Muscle of leg (tissue), 11 donors: ENCODE measurements around the gene SSTR3. TPM values are rescaled to one million over a fixed set of nuclear protein-coding genes. Genes with fewer than 3 reads are reported as not detected.

Experiments
- DNase-seq: peaks from one replicate; pipeline ENCODE4 v3.0.0; 2013
- H3K27ac ChIP-seq: one replicate; pipeline ENCODE4 v1.5.1; 2013; ENCODE audit warnings: mild to moderate bottlenecking, low read length, control low read depth
- H3K27me3 ChIP-seq: one replicate; pipeline ENCODE4 v1.6.1; 2013; ENCODE audit warnings: low read length; ENCODE audit not compliant: control insufficient read depth, insufficient read depth
- H3K36me3 ChIP-seq: one replicate; pipeline ENCODE4 v1.6.1; 2013; ENCODE audit warnings: low read length; ENCODE audit not compliant: control insufficient read depth, insufficient read depth
- H3K4me1 ChIP-seq: one replicate; pipeline ENCODE4 v1.6.1; 2013; ENCODE audit warnings: low read length; ENCODE audit not compliant: control insufficient read depth, insufficient read depth
- H3K4me3 ChIP-seq: one replicate; pipeline ENCODE4 v1.5.1; 2013; ENCODE audit warnings: low read length, control low read depth
- H3K9me3 ChIP-seq: replicated peaks from 2 replicates; pipeline ENCODE4 v1.6.1; 2013; ENCODE audit warnings: low read depth, low read length; ENCODE audit not compliant: control insufficient read depth
- WGBS: methylation state at CpG from one replicate; pipeline ENCODE4 v1.1.5; 2013; ENCODE audit warnings: missing lambda C conversion rate; ENCODE audit not compliant: insufficient coverage; 5-methylcytosine and 5-hydroxymethylcytosine counted together
- polyA plus RNA-seq, 8 donors: library from polyadenylated mRNA; unstranded; fragments of 120-200 nt; gene quantifications; one replicate each; pipeline versions ENCODE4 v1.2.1 to v1.2.3, GENCODE V29; 2013; ENCODE audit warnings: inconsistent platforms in 1 of 8, low replicate concordance in 1 of 8; ENCODE audit not compliant: insufficient read length in 8 of 8, insufficient read depth in 1 of 8
- total RNA-seq: library from RNA; stranded (reverse); fragments of 120-200 nt; gene quantifications from one replicate; pipeline ENCODE4 v1.2.4, GENCODE V29; 2013

SSTR3 gene
- total and polyA plus RNA-seq, 9 donors = 0.04 TPM; not detected in 8

DNA sequence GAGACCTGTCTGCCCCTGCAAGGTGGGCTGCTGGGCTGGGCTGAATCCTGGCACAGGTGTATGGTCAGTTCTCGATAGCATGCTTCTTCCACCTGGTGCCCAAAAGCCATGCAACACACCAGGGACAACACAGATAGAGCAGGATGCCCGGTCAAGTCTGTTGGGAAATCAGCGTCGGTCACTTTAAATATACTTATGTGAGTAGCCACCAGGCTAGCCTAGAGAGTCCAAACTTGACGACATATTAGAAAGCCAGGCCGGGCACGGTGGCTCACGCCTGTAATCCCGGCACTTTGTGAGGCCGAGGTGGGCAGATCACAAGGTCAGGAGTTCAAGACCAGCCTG lies 33.2 kb downstream of the SSTR3 start:
- WGBS = 64% methylated on average over 6 of the region's 10 CpGs

DNA sequence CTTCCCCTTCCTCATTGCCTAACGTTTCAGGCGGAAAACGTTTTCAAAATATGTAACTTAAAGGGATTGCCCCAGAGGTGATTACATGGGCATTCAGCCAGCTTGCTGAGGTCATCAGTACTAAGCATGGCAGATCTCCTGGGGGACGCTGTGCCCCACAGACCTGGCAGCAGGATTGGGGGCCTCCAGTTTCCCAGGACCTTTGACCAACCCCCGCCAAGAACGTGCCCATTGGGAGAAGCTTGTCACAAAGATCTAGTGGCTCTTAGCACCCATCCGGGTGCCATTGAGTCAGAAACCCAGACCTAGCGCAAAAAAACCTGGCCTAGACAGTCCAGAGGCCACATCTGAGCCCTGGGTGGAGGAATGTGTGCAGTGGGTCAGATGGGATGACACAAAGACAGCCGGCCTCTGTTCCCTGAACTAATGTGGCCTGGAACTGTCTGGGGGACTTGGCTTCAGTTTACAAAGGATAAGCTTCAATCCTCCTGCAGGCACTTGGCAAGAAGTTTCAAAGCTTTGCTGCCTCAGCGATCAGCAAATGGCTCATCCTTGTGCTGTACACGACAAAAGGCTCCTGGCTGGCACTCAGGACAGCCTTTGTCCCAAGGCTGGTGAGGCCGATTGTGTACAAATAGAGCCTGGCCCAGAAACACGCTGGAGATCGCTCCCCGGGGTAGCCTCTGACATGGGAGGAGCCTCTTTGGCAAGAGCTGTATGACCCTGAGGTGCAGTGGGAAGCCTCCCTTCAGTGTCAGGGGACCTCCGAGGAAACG lies 33.7 kb downstream of the SSTR3 start:
- DNase-seq = peak; percentile 84
- Histone ChIP-seq H3K9me3 (no peaks in the 10 kb centered on the region), H3K36me3 (peaks cover 8% of the 10 kb centered on the region), H3K4me1 (peaks cover 62% of the 10 kb centered on the region), H3K27ac (peak overlapping the region; percentile 85), H3K27me3 (peaks cover 23% of the 10 kb centered on the region), H3K4me3 (no peak overlapping the region)
- WGBS = 24% methylated on average over 17 of the region's 17 CpGs

More for the DNA sequence above, 33.2 kb downstream of the SSTR3 start:
- Histone ChIP-seq H3K4me3 (no peak overlapping the region), H3K4me1 (peaks cover 63% of the 10 kb centered on the region), H3K27ac (no peak overlapping the region), H3K36me3 (peaks cover 8% of the 10 kb centered on the region), H3K27me3 (peaks cover 17% of the 10 kb centered on the region), H3K9me3 (no peaks in the 10 kb centered on the region)
- no peak for DNase-seq

DNA sequence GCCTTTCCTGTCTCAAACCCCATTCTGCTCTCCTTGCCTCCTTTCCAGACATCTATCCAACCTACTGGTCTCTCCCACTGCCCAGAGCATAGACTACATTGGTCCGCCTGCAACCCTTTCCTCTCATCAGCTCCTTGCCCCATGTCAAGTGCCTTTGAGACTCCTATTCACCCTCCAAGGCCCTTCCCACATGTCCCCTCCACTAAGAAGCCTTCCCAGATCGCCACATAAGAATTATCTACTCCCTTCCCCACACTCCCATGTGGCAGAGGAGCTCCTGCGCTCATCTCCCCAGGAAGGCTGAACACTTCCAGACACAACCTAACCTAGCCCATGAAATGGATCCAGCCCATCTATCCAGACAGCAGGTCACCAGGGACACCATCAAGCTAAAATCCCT lies 34.5 kb downstream of the SSTR3 start:
- H3K4me3 ChIP-seq = no peak overlapping the region
- no peaks in the 10 kb centered on the region for H3K9me3 ChIP-seq
- peaks cover 23% of the 10 kb centered on the region for H3K27me3 ChIP-seq
- peak overlapping the region; percentile 85 for H3K27ac ChIP-seq
- H3K36me3 ChIP-seq = peaks cover 8% of the 10 kb centered on the region
- no peak for DNase-seq
- H3K4me1 ChIP-seq = peaks cover 66% of the 10 kb centered on the region
- WGBS = 100% methylated on average over 3 of the region's 3 CpGs

DNA sequence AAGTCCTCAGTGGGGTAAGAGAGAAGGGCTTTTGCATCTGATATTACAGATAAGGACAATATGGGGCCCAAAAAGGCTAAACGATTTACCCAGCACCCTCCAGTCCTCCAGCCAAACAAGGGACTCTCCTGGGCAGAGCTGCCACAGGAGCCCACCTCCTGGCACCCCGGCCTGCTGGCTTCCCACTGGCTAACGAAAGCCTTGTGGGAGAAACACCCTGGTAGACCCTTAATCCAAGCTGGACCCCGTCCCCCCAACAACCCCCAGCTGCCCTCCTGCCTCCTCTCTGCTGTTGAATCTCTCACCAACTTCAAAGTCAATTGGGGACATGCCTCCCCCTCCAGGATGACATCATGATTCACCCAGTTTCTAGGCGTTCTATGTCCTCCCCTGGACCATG lies 35.1 kb downstream of the SSTR3 start:
- Histone ChIP-seq H3K4me3 (no peak overlapping the region), H3K27me3 (peaks cover 23% of the 10 kb centered on the region), H3K4me1 (peaks cover 66% of the 10 kb centered on the region), H3K36me3 (peaks cover 6% of the 10 kb centered on the region), H3K9me3 (no peaks in the 10 kb centered on the region), H3K27ac (peak overlapping the region; percentile 85)
- DNase-seq = no peak
- WGBS = 75% methylated on average over 5 of the region's 5 CpGs

DNA sequence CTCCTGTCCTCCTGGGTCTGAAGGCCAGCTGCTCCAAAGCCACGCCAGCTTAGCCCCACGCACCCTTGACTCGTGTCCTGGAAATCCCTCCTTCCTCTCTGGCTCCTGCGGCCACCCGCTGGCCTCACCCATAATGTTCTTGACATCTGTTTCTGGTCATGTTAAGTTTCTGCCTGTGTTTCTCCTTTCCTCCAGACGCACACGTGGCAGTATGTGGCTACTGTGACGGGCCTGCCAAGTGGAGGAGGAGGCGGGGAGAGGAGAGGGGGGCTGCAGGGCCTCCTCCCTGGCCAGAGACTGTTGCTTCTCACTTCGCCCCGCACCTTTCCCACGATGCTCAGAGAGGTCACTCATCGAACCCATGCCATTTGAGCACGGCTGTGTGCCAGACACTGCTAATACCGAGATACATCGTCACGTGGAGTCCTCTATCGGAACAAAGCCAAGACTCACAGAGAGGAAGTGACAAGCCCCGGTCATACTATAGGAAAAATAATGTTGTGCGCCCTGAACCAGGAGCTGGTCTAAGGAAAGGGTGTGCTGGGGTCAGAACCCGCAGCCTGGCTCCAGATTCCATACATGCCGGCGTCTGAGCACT lies 35.7 kb downstream of the SSTR3 start:
- 2% methylated on average over 10 of the region's 23 CpGs for WGBS
- DNase-seq = peak; percentile 98
- Histone ChIP-seq H3K27me3 (peaks cover 26% of the 10 kb centered on the region), H3K4me3 (no peak overlapping the region), H3K36me3 (no peaks in the 10 kb centered on the region), H3K27ac (peak overlapping the region; percentile 85), H3K9me3 (no peaks in the 10 kb centered on the region), H3K4me1 (peaks cover 66% of the 10 kb centered on the region)

- Histone ChIP-seq H3K4me3 (no peak overlapping the region), H3K4me1 (peaks cover 66% of the 10 kb centered on the region), H3K27me3 (peaks cover 26% of the 10 kb centered on the region), H3K36me3 (no peaks in the 10 kb centered on the region), H3K9me3 (no peaks in the 10 kb centered on the region), H3K27ac (peak overlapping the region; percentile 85)
- peak; percentile 78 for DNase-seq
- WGBS = 27% methylated on average over 10 of the region's 18 CpGs
These were observed 36.6 kb downstream of the SSTR3 start for GRCh38 chr22:37175414-37176281.

DNA sequence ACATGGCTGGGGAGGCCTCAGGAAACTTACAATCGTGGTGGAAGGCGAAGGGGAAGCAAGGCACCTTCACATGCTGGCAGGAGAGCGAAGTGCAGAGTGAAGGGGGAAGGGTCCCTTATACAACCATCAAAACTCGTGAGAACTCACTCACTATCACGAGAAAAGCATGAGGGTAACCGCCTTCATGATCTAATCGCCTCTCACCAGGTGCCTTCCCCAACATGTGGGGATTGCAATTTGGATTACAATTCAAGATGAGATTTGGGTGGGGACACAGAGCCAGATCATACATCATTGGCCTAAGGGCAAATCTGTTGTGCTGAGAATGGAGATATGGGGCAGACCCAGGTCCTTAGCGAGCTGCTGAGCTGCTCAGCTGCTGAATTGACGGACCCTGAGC lies 37.3 kb downstream of the SSTR3 start:
- no peaks in the 10 kb centered on the region for H3K36me3 ChIP-seq
- no peak for DNase-seq
- peaks cover 62% of the 10 kb centered on the region for H3K4me1 ChIP-seq
- peaks cover 26% of the 10 kb centered on the region for H3K27me3 ChIP-seq
- H3K27ac ChIP-seq = no peak overlapping the region
- no peaks in the 10 kb centered on the region for H3K9me3 ChIP-seq
- WGBS = 70% methylated on average over 2 of the region's 9 CpGs
- no peak overlapping the region for H3K4me3 ChIP-seq

DNA sequence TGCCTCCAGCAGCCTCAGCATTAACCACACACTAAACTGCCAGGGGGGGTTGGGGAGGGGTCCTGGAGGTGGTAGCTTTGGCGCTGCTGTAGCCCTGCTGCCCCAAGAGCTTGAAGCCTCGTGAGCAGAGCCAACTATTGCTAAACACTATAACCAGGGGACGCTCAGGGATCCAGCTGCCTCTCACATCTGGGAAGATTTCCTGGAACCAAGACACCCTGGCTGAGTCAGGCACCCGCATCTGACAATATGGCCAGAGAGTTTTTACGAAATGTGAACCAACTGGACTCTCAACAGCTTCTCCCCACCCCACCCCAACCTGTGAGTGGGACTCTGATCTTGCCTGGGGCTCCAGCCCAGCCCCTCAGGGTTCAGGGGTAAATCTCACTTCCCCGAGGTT lies 38.6 kb downstream of the SSTR3 start:
- Histone ChIP-seq H3K27ac (no peak overlapping the region), H3K4me1 (peaks cover 50% of the 10 kb centered on the region)
- peak; percentile 92 for DNase-seq

DNA sequence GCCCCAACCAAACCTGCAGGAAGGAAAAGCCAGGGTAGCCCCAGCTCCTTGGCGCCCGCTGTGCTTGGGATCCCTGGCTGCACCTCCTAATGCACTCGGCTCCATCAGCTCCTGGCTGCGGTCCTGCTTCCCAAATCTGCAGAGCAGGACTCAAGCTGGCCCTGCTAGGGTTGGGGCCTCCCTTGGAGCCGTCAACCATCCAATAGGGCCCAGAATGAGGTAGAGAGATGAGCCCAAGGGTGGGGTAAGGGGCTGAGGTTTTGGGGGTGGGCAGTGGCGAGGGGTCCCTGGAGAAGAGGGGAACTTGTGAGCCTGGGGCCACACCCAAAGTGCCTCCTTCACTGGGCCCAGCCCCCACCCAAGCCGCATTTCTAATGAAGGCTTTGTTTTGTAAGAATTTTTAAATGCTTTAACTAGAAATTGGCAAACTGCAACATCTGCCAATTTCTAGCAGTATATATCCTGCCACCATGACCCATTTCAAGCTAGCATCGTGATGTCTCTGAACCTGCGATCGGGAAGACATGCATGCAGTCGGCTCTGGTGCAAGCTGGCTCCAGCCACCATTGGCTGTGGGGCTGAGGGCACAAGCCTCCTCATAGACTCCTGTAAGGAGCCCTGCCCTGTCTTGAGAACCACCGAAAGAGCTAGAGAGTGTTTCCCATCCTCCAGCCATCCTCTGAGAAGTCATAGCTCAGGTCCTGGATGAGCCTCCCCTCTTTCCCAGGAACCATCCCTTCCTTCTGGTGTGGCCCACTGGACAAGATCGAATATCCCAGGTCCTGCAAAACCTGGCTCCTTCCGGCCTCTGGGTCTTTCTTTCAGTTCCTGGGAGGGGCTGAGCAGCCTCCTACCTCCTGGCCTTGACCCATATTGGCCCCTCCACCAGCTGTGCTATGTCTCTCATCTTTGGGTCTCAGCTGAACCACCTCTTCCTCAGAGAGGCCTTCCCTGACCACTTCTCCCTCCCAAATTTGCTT lies 39.7 kb downstream of the SSTR3 start:
- Histone ChIP-seq H3K9me3 (no peaks in the 10 kb centered on the region), H3K36me3 (no peaks in the 10 kb centered on the region), H3K27ac (no peak overlapping the region), H3K4me3 (no peak overlapping the region), H3K27me3 (peaks cover 26% of the 10 kb centered on the region), H3K4me1 (peaks cover 38% of the 10 kb centered on the region)
- DNase-seq = no peak
- 56% methylated on average over 11 of the region's 14 CpGs for WGBS

More for the DNA sequence above, 38.6 kb downstream of the SSTR3 start:
- Histone ChIP-seq H3K36me3 (no peaks in the 10 kb centered on the region), H3K27me3 (peaks cover 26% of the 10 kb centered on the region), H3K9me3 (no peaks in the 10 kb centered on the region), H3K4me3 (no peak overlapping the region)
- WGBS = 16% methylated on average over 3 of the region's 6 CpGs
